NT2/D1 (cell line): ENCODE results near the gene ZNF496.
"Not testable (repeated sequence)": the region's sequence is repeated elsewhere in the genome, so short reads cannot be mapped to it uniquely, and the experiment has no call there.

ENCODE experiments used
- DNase-seq: peaks from one replicate; pipeline ENCODE4 v3.0.0-alpha.2; 2011; ENCODE audit warnings: low read depth, low spot score
- H3K27me3 ChIP-seq: 2 replicates; pipeline ENCODE4 v1.6.0; 2011; ENCODE audit warnings: mild to moderate bottlenecking; ENCODE audit not compliant: insufficient read length, insufficient read depth
- H3K36me3 ChIP-seq: 2 replicates; pipeline ENCODE4 v1.6.1; 2011; ENCODE audit warnings: mild to moderate bottlenecking, low read length, mixed read lengths; ENCODE audit not compliant: insufficient read depth, insufficient read length
- H3K4me1 ChIP-seq: 2 replicates; pipeline ENCODE4 v1.5.1; 2011; ENCODE audit not compliant: insufficient read depth, insufficient read length
- H3K4me3 ChIP-seq: 2 replicates; pipeline ENCODE4 v1.5.1; 2011; ENCODE audit warnings: low read depth; ENCODE audit not compliant: insufficient read length
- H3K9ac ChIP-seq: 2 replicates; pipeline ENCODE4 v1.6.0; 2011; ENCODE audit warnings: low read depth; ENCODE audit not compliant: insufficient read length
- H3K9me3 ChIP-seq: 2 replicates; pipeline ENCODE4 v1.5.1; 2011; ENCODE audit warnings: mild to moderate bottlenecking, low read length; ENCODE audit not compliant: insufficient read depth
- SUZ12 ChIP-seq: IDR thresholded peaks from 2 replicates; pipeline ENCODE4 v1.6.1; 2011; ENCODE audit not compliant: insufficient read length, insufficient read depth; ENCODE audit errors: extremely low read depth
- YY1 ChIP-seq: IDR thresholded peaks from 2 replicates; pipeline ENCODE4 v1.6.1; 2011; ENCODE audit not compliant: insufficient read length, insufficient read depth
- ZNF274 ChIP-seq: IDR thresholded peaks from 2 replicates; pipeline ENCODE4 v1.6.1; 2011; ENCODE audit warnings: mild to moderate bottlenecking, low read depth, low read length

The ZNF496 gene

GRCh38 chr1:247357052-247357780, 25.5 kb upstream of the ZNF496 start:
- H3K9ac ChIP-seq = no peak overlapping the region
- DNase-seq = no peak

GRCh38 chr1:247355160-247355559, 23.5 kb upstream of the ZNF496 start:
- not testable (repeated sequence) for H3K9ac ChIP-seq, H3K27me3 ChIP-seq, H3K4me1 ChIP-seq, DNase-seq, H3K36me3 ChIP-seq, H3K4me3 ChIP-seq
- peaks cover 22% of the 10 kb centered on the region; the same call in 1 of the 2 replicates for H3K9me3 ChIP-seq

More at GRCh38 chr1:247357052-247357780, 25.5 kb upstream of the ZNF496 start:
- TF ChIP-seq SUZ12 (no peak), YY1 (no peak), ZNF274 (no peak)
- H3K36me3 ChIP-seq = peaks cover 2% of the 10 kb centered on the region
- H3K9me3 ChIP-seq = peaks cover 22% of the 10 kb centered on the region; the same call in 1 of the 2 replicates
- no peaks in the 10 kb centered on the region for H3K27me3 ChIP-seq
- H3K4me3 ChIP-seq = no peak overlapping the region
- H3K4me1 ChIP-seq = no peaks in the 10 kb centered on the region

- Histone ChIP-seq H3K9me3 (peaks cover 22% of the 10 kb centered on the region; the same call in 1 of the 2 replicates), H3K36me3 (peaks cover under 1% of the 10 kb centered on the region), H3K4me3 (no peak overlapping the region), H3K4me1 (no peaks in the 10 kb centered on the region), H3K9ac (no peak overlapping the region), H3K27me3 (no peaks in the 10 kb centered on the region)
- TF ChIP-seq YY1 (no peak), ZNF274 (no peak), SUZ12 (no peak)
- no peak for DNase-seq
Observed at GRCh38 chr1:247352175-247352574, 20.5 kb upstream of the ZNF496 start.

DNA sequence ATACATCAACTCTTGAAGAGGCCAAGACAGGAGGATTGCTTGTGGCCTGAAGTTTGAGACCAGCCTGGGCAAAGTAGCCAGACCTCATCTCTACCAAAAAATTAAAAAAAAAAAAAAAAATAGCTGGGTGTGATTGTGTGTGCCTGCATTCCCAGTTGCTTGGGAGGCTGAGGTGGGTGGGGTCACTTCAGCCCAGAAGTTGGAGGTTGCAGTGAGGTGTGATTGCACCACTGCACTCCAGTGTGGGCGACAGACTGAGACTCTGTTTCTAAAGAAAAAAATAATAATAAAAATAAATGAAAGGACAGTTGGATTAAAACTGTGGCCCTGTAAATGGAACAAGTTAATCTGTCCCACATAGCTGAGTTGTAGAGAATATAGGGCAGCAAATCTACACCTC, 18.9 kb upstream of the ZNF496 start:
- Histone ChIP-seq H3K27me3 (no peaks in the 10 kb centered on the region), H3K4me1 (no peaks in the 10 kb centered on the region), H3K9ac (no peak overlapping the region), H3K9me3 (peaks cover 13% of the 10 kb centered on the region; the same call in 1 of the 2 replicates), H3K4me3 (no peak overlapping the region), H3K36me3 (peaks cover 3% of the 10 kb centered on the region)
- DNase-seq = no peak
- TF ChIP-seq SUZ12 (no peak), ZNF274 (no peak), YY1 (no peak)

GRCh38 chr1:247347477-247348222, 16.0 kb upstream of the ZNF496 start:
- Histone ChIP-seq H3K4me1 (no peaks in the 10 kb centered on the region), H3K4me3 (no peak overlapping the region), H3K27me3 (no peaks in the 10 kb centered on the region), H3K9ac (no peak overlapping the region), H3K36me3 (peaks cover 5% of the 10 kb centered on the region), H3K9me3 (peaks cover 4% of the 10 kb centered on the region; the same call in 1 of the 2 replicates)
- no peak for DNase-seq
- TF ChIP-seq SUZ12 (no peak), ZNF274 (no peak), YY1 (no peak)

DNA sequence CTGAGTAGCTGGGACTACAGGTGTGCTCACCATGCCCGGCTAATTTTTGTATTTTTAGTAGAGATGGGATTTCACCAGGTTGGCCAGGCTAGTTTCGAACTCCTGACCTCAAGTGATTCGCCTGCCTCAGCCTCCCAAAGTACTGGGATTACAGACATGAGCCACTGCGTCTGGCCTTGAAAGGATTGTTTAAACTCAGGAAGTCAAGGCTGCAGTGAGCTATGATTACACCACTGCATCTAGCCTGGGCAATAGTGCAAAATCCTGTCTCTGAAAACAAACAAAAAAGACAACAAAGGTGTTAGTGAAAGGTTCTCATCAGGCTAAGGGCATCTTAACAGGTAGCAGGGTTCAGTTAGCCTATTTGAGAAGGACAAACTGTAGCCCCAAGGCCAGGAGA, 14.2 kb upstream of the ZNF496 start:
- peaks cover 17% of the 10 kb centered on the region for H3K36me3 ChIP-seq
- no peak for TF ChIP-seq YY1
- no peak for TF ChIP-seq SUZ12
- TF ChIP-seq ZNF274 = no peak
- no peak overlapping the region for H3K9ac ChIP-seq
- no peaks in the 10 kb centered on the region for H3K9me3 ChIP-seq
- no peaks in the 10 kb centered on the region for H3K4me1 ChIP-seq
- H3K27me3 ChIP-seq = no peaks in the 10 kb centered on the region
- DNase-seq = no peak
- no peak overlapping the region for H3K4me3 ChIP-seq

DNA sequence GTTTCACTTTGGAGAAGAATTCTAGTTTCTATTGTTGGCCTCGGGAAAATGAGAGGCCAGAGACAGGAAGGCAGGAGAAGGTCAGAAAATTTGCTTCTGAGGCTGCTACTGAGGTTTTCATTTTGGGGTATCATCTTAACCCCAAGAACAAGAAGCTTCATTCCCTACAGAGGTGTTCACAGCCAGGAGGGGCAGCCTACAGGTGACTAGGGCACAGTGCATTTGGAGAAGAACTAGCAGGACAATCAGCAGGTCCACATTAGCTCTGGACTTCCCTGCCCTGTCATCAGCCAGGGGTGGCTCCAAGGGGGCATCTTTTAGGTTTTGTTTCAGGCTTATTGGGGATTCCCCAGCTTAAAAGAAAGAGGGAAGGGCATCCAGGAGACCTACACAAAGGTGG, 12.1 kb upstream of the ZNF496 start:
- Histone ChIP-seq H3K9me3 (no peaks in the 10 kb centered on the region), H3K4me3 (no peak overlapping the region), H3K9ac (no peak overlapping the region), H3K36me3 (peaks cover 37% of the 10 kb centered on the region), H3K4me1 (no peaks in the 10 kb centered on the region), H3K27me3 (no peaks in the 10 kb centered on the region)
- TF ChIP-seq ZNF274 (no peak), SUZ12 (no peak), YY1 (no peak)
- DNase-seq = no peak
